ENCODE results near the gene SVBP.

The SVBP gene

GRCh38 chr1:42853116-42853884 is 36.1 kb upstream of the SVBP start:
- H3K36me3 ChIP-seq (replicated peaks): peaks cover 14% of the 10 kb centered on the region
- in situ Hi-C loops (cut with HindIII; ENCODE audit: low pct_ligation_motif_present, low sequenced_read_pairs): no loop called here
- TF ChIP-seq CTCF (IDR thresholded peaks at IDR 0.05; ENCODE audit: low read depth, low read length, missing control alignments): no peak
- no peak overlapping the region for H3K4me3 ChIP-seq (ENCODE audit: low read depth, low read length)
- no peak for DNase-seq
- no peaks in the 10 kb centered on the region for H3K27me3 ChIP-seq (replicated peaks)
- H3K27ac ChIP-seq: no peak overlapping the region

GRCh38 chr1:42852608-42852980 is 35.4 kb upstream of the SVBP start:
- in situ Hi-C loops (cut with HindIII; ENCODE audit: low pct_ligation_motif_present, low sequenced_read_pairs): no loop called here
- no peak for TF ChIP-seq CTCF (IDR thresholded peaks at IDR 0.05; ENCODE audit: low read depth, low read length, missing control alignments)
- Histone ChIP-seq H3K36me3 (replicated peaks) (peaks cover 14% of the 10 kb centered on the region), H3K27ac (no peak overlapping the region), H3K27me3 (replicated peaks) (no peaks in the 10 kb centered on the region), H3K4me3 (ENCODE audit: low read depth, low read length) (no peak overlapping the region)
- DNase-seq: no peak

- in situ Hi-C loops (cut with HindIII; ENCODE audit: low pct_ligation_motif_present, low sequenced_read_pairs): no loop called here
- peaks cover 14% of the 10 kb centered on the region for H3K36me3 ChIP-seq (replicated peaks)
Measured at GRCh38 chr1:42851960-42852607, 34.9 kb upstream of the SVBP start.

GRCh38 chr1:42851420-42851819 is 34.2 kb upstream of the SVBP start:
- in situ Hi-C loops (cut with HindIII; ENCODE audit: low pct_ligation_motif_present, low sequenced_read_pairs): no loop called here
- peaks cover 14% of the 10 kb centered on the region for H3K36me3 ChIP-seq (replicated peaks)
- no peaks in the 10 kb centered on the region for H3K27me3 ChIP-seq (replicated peaks)
- H3K4me3 ChIP-seq (ENCODE audit: low read depth, low read length): no peak overlapping the region
- TF ChIP-seq CTCF (IDR thresholded peaks at IDR 0.05; ENCODE audit: low read depth, low read length, missing control alignments): no peak
- DNase-seq: no peak
- H3K27ac ChIP-seq: no peak overlapping the region

More at GRCh38 chr1:42851960-42852607, 34.9 kb upstream of the SVBP start:
- Histone ChIP-seq H3K4me3 (ENCODE audit: low read depth, low read length) (no peak overlapping the region), H3K27me3 (replicated peaks) (no peaks in the 10 kb centered on the region), H3K27ac (no peak overlapping the region)
- no peak for DNase-seq
- no peak for TF ChIP-seq CTCF (IDR thresholded peaks at IDR 0.05; ENCODE audit: low read depth, low read length, missing control alignments)

GRCh38 chr1:42849944-42850343 is 32.7 kb upstream of the SVBP start:
- no peak for TF ChIP-seq CTCF (IDR thresholded peaks at IDR 0.05; ENCODE audit: low read depth, low read length, missing control alignments)

More at GRCh38 chr1:42849944-42850343, 32.7 kb upstream of the SVBP start:
- in situ Hi-C loops (cut with HindIII; ENCODE audit: low pct_ligation_motif_present, low sequenced_read_pairs): no loop called here
- Histone ChIP-seq H3K4me3 (ENCODE audit: low read depth, low read length) (no peak overlapping the region), H3K27ac (no peak overlapping the region), H3K36me3 (replicated peaks) (peaks cover 14% of the 10 kb centered on the region), H3K27me3 (replicated peaks) (no peaks in the 10 kb centered on the region)
- no peak for DNase-seq

All from brain microvascular endothelial cell (primary cell).